GM19025 (cell line): ENCODE measurements around the gene FOXI3.

Experiments used
- ATAC-seq: cut with Tn5 transposase; IDR thresholded peaks from one replicate; pipeline ENCODE4 v1.9.1; 2021; ENCODE audit warnings: mild to moderate bottlenecking, low read depth, moderate library complexity; ENCODE audit not compliant: unreplicated experiment

The FOXI3 gene

GRCh38 chr2:88452565-88452905 lies at the start of gene FOXI3:
Gene FOXI3, minus strand, starts transcription at chr2:88452693. Its CDS starts 158 bp downstream, at chr2:88452535.
- peak; percentile 41 for ATAC-seq

- no peak for ATAC-seq
Measured at GRCh38 chr2:88500691-88501090, 48.2 kb upstream of the FOXI3 start.

GRCh38 chr2:88499204-88499603 lies 46.7 kb upstream of the FOXI3 start:
- no peak for ATAC-seq

- ATAC-seq, result no peak
Measured at GRCh38 chr2:88493481-88493880, 41.0 kb upstream of the FOXI3 start.

- ATAC-seq, result no peak
Measured at GRCh38 chr2:88492002-88492401, 39.5 kb upstream of the FOXI3 start.

GRCh38 chr2:88489181-88489580 lies 36.7 kb upstream of the FOXI3 start:
- no peak for ATAC-seq

- no peak for ATAC-seq
Measured at GRCh38 chr2:88483200-88483599, 30.7 kb upstream of the FOXI3 start.

GRCh38 chr2:88481691-88482336 lies 29.3 kb upstream of the FOXI3 start:
- no peak for ATAC-seq

- ATAC-seq, result no peak
Measured at GRCh38 chr2:88472811-88473210, 20.3 kb upstream of the FOXI3 start.

GRCh38 chr2:88471083-88471942 lies 18.8 kb upstream of the FOXI3 start:
- no peak for ATAC-seq

GRCh38 chr2:88469202-88470114 lies 17.0 kb upstream of the FOXI3 start:
- no peak for ATAC-seq

GRCh38 chr2:88464153-88464552 lies 11.7 kb upstream of the FOXI3 start:
- no peak for ATAC-seq

- ATAC-seq, result no peak
Measured at GRCh38 chr2:88458633-88459032, 6.1 kb upstream of the FOXI3 start.

GRCh38 chr2:88452980-88453582 lies 588 bp upstream of the FOXI3 start:
- ATAC-seq, result no peak

- ATAC-seq, result peak; percentile 40
Measured at GRCh38 chr2:88451811-88452564, 505 bp downstream of the FOXI3 start.

- ATAC-seq, result no peak
Measured at GRCh38 chr2:88450925-88451810, 1.3 kb downstream of the FOXI3 start.

- no peak for ATAC-seq
Measured at GRCh38 chr2:88450186-88450585, 2.3 kb downstream of the FOXI3 start.

GRCh38 chr2:88448248-88448647 lies 4.2 kb downstream of the FOXI3 start:
- no peak for ATAC-seq
